Activated T-helper 17 cell treated with anti-CD3 and anti-CD28 coated beads, Interleukin-2, amount 50 U/mL, for 72 hours (primary cell): ENCODE results near the gene NOB1. TPM values are rescaled to one million over a fixed set of nuclear protein-coding genes. Genes with fewer than 3 reads are reported as not detected.
"Not testable (repeated sequence)": the region's sequence is repeated elsewhere in the genome, so short reads cannot be mapped to it uniquely, and the experiment has no call there.

Source experiments
- ATAC-seq: fragments of 150-1000 bp; cut with Tn5 transposase; replicated peaks from 2 replicates; pipeline ENCODE4 v1.10.0; 2021; ENCODE audit warnings: mild to moderate bottlenecking, moderate library complexity
- H3K27ac Mint-ChIP-seq: one replicate; pipeline ENCODE4 v1.8.0; 2022; ENCODE audit warnings: mixed read lengths
- H3K27me3 Mint-ChIP-seq: one replicate; pipeline ENCODE4 v1.8.0; 2022; ENCODE audit warnings: mixed read lengths
- H3K36me3 Mint-ChIP-seq: one replicate; pipeline ENCODE4 v1.8.0; 2022; ENCODE audit warnings: low read depth, mild to moderate bottlenecking, mixed read lengths
- H3K4me1 Mint-ChIP-seq: one replicate; pipeline ENCODE4 v1.8.0; 2022; ENCODE audit warnings: mixed read lengths
- H3K4me3 Mint-ChIP-seq: one replicate; pipeline ENCODE4 v1.8.0; 2022; ENCODE audit warnings: mild to moderate bottlenecking, mixed read lengths
- H3K9me3 Mint-ChIP-seq: one replicate; pipeline ENCODE4 v1.8.0; 2022; ENCODE audit warnings: mixed read lengths
- total RNA-seq, 2 donors: library from RNA; stranded (reverse); gene quantifications; one replicate each; pipeline ENCODE4 v1.2.3, GENCODE V29; 2022

Gene NOB1
- total RNA-seq, 2 donors from 2014 or later, result 92.0 to 95.9 TPM

- peaks cover 28% of the 10 kb centered on the region for H3K36me3 Mint-ChIP-seq
- H3K4me3 Mint-ChIP-seq, result peak overlapping the region; percentile 63
- peaks cover 46% of the 10 kb centered on the region for H3K4me1 Mint-ChIP-seq
- peak overlapping the region; percentile 86 for H3K27ac Mint-ChIP-seq
- peaks cover 5% of the 10 kb centered on the region for H3K9me3 Mint-ChIP-seq
- no peaks in the 10 kb centered on the region for H3K27me3 Mint-ChIP-seq
- ATAC-seq, result no peak
Measured at GRCh38 chr16:69771651-69771967, 16.9 kb upstream of the NOB1 start.

GRCh38 chr16:69769404-69769803 is 14.7 kb upstream of the NOB1 start:
- peaks cover 6% of the 10 kb centered on the region for H3K36me3 Mint-ChIP-seq
- no peak overlapping the region for H3K27ac Mint-ChIP-seq
- no peak overlapping the region for H3K4me3 Mint-ChIP-seq
- ATAC-seq, result no peak
- no peaks in the 10 kb centered on the region for H3K9me3 Mint-ChIP-seq
- H3K27me3 Mint-ChIP-seq, result no peaks in the 10 kb centered on the region
- peaks cover 50% of the 10 kb centered on the region for H3K4me1 Mint-ChIP-seq

GRCh38 chr16:69768666-69769065 is 13.9 kb upstream of the NOB1 start:
- Mint-ChIP-seq H3K4me1 (peaks cover 43% of the 10 kb centered on the region), H3K9me3 (no peaks in the 10 kb centered on the region), H3K36me3 (no peaks in the 10 kb centered on the region), H3K4me3 (no peak overlapping the region), H3K27ac (peak overlapping the region; percentile 17), H3K27me3 (no peaks in the 10 kb centered on the region)
- ATAC-seq, result no peak

- H3K9me3 Mint-ChIP-seq, result no peaks in the 10 kb centered on the region
- peaks cover 45% of the 10 kb centered on the region for H3K4me1 Mint-ChIP-seq
- peak; percentile 33 for ATAC-seq
- no peaks in the 10 kb centered on the region for H3K27me3 Mint-ChIP-seq
- H3K36me3 Mint-ChIP-seq, result peaks cover 4% of the 10 kb centered on the region
- peak overlapping the region; percentile 27 for H3K4me3 Mint-ChIP-seq
- peak overlapping the region; percentile 6 for H3K27ac Mint-ChIP-seq
Measured at GRCh38 chr16:69767459-69768229, 12.9 kb upstream of the NOB1 start.

GRCh38 chr16:69763599-69763942 is 8.8 kb upstream of the NOB1 start:
- Mint-ChIP-seq H3K27ac (peak overlapping the region; percentile 92), H3K27me3 (no peaks in the 10 kb centered on the region), H3K9me3 (no peaks in the 10 kb centered on the region)

GRCh38 chr16:69762814-69763598 is 8.3 kb upstream of the NOB1 start:
- peak; percentile 37 for ATAC-seq
- peaks cover 4% of the 10 kb centered on the region for H3K36me3 Mint-ChIP-seq
- H3K27me3 Mint-ChIP-seq, result no peaks in the 10 kb centered on the region
- H3K4me1 Mint-ChIP-seq, result peaks cover 30% of the 10 kb centered on the region
- H3K9me3 Mint-ChIP-seq, result no peaks in the 10 kb centered on the region
- H3K4me3 Mint-ChIP-seq, result peak overlapping the region; percentile 91
- peak overlapping the region; percentile 92 for H3K27ac Mint-ChIP-seq

More at GRCh38 chr16:69763599-69763942, 8.8 kb upstream of the NOB1 start:
- Mint-ChIP-seq H3K4me3 (peak overlapping the region; percentile 91), H3K4me1 (peaks cover 32% of the 10 kb centered on the region), H3K36me3 (peaks cover 4% of the 10 kb centered on the region)
- no peak for ATAC-seq

- ATAC-seq, result peak; percentile 90
- H3K9me3 Mint-ChIP-seq, result no peaks in the 10 kb centered on the region
- peaks cover 4% of the 10 kb centered on the region for H3K36me3 Mint-ChIP-seq
- peaks cover 23% of the 10 kb centered on the region for H3K4me1 Mint-ChIP-seq
- no peaks in the 10 kb centered on the region for H3K27me3 Mint-ChIP-seq
- H3K4me3 Mint-ChIP-seq, result peak within 1 kb of the TSS; percentile 91
- peak within 1 kb of the TSS; percentile 92 for H3K27ac Mint-ChIP-seq
Measured at GRCh38 chr16:69761983-69762813, 7.5 kb upstream of the NOB1 start, which contains the start of gene WWP2. Gene WWP2 (plus strand): TSS chr16:69762332. CDS start chr16:69787011, 24,679 bp downstream.

GRCh38 chr16:69757375-69757774 is 2.6 kb upstream of the NOB1 start:
- not testable (repeated sequence) for H3K9me3 Mint-ChIP-seq, H3K27ac Mint-ChIP-seq, ATAC-seq, H3K27me3 Mint-ChIP-seq
- Mint-ChIP-seq H3K4me3 (peak overlapping the region; percentile 34), H3K4me1 (peaks cover 15% of the 10 kb centered on the region), H3K36me3 (peaks cover 28% of the 10 kb centered on the region)

- Mint-ChIP-seq H3K4me3 (peak overlapping the region; percentile 34), H3K36me3 (peaks cover 35% of the 10 kb centered on the region), H3K27me3 (no peaks in the 10 kb centered on the region), H3K27ac (no peak overlapping the region), H3K4me1 (peaks cover 19% of the 10 kb centered on the region), H3K9me3 (no peaks in the 10 kb centered on the region)
- no peak for ATAC-seq
Measured at GRCh38 chr16:69756705-69757104, 2.0 kb upstream of the NOB1 start.

GRCh38 chr16:69754143-69754468 is 620 bp downstream of the NOB1 start:
- H3K27ac Mint-ChIP-seq, result peak overlapping the region; percentile 97
- H3K27me3 Mint-ChIP-seq, result no peaks in the 10 kb centered on the region
- no peak for ATAC-seq
- H3K36me3 Mint-ChIP-seq, result peaks cover 58% of the 10 kb centered on the region
- peak overlapping the region; percentile 99 for H3K4me3 Mint-ChIP-seq
- H3K9me3 Mint-ChIP-seq, result no peaks in the 10 kb centered on the region
- H3K4me1 Mint-ChIP-seq, result peaks cover 23% of the 10 kb centered on the region

GRCh38 chr16:69748694-69749345 is 5.9 kb downstream of the NOB1 start:
- peaks cover 24% of the 10 kb centered on the region for H3K4me1 Mint-ChIP-seq
- no peaks in the 10 kb centered on the region for H3K27me3 Mint-ChIP-seq
- H3K4me3 Mint-ChIP-seq, result no peak overlapping the region
- H3K9me3 Mint-ChIP-seq, result no peaks in the 10 kb centered on the region
- no peak for ATAC-seq
- H3K27ac Mint-ChIP-seq, result no peak overlapping the region
- peaks cover 98% of the 10 kb centered on the region for H3K36me3 Mint-ChIP-seq

GRCh38 chr16:69747115-69747514 is 7.6 kb downstream of the NOB1 start:
- H3K4me1 Mint-ChIP-seq, result peaks cover 16% of the 10 kb centered on the region
- no peaks in the 10 kb centered on the region for H3K9me3 Mint-ChIP-seq
- H3K4me3 Mint-ChIP-seq, result no peak overlapping the region
- no peak for ATAC-seq
- no peaks in the 10 kb centered on the region for H3K27me3 Mint-ChIP-seq
- H3K36me3 Mint-ChIP-seq, result peaks cover 98% of the 10 kb centered on the region
- H3K27ac Mint-ChIP-seq, result peak overlapping the region; percentile 46

- Mint-ChIP-seq H3K4me1 (peaks cover 14% of the 10 kb centered on the region), H3K27me3 (no peaks in the 10 kb centered on the region), H3K27ac (no peak overlapping the region), H3K9me3 (no peaks in the 10 kb centered on the region), H3K4me3 (no peak overlapping the region), H3K36me3 (peaks cover 97% of the 10 kb centered on the region)
- ATAC-seq, result no peak
Measured at GRCh38 chr16:69745959-69746358, 8.8 kb downstream of the NOB1 start.

GRCh38 chr16:69745232-69745612 is 9.5 kb downstream of the NOB1 start:
- Mint-ChIP-seq H3K9me3 (no peaks in the 10 kb centered on the region), H3K27me3 (no peaks in the 10 kb centered on the region), H3K4me3 (no peak overlapping the region), H3K27ac (no peak overlapping the region), H3K36me3 (peaks cover 95% of the 10 kb centered on the region), H3K4me1 (peaks cover 14% of the 10 kb centered on the region)
- ATAC-seq, result no peak
